Hematopoietic multipotent progenitor cell (in vitro differentiated cells): ENCODE data around the gene KRTAP10-9. TPM values are rescaled to one million over a fixed set of nuclear protein-coding genes. Genes with fewer than 3 reads are reported as not detected.
"Not testable (repeated sequence)": the region's sequence is repeated elsewhere in the genome, so short reads cannot be mapped to it uniquely, and the experiment has no call there.

ENCODE experiments used
- DNase-seq, 3 donors: peaks; one replicate each; pipeline ENCODE4 v3.0.0-alpha.2; 2011 to 2015; ENCODE audit warnings: low read depth in 2 of 3, low spot score in 2 of 3
- total RNA-seq: library from RNA; depleted of rRNA; stranded (reverse); fragments of >200 nt; gene quantifications from one replicate; pipeline ENCODE4 v1.2.3, GENCODE V29; 2012

The KRTAP10-9 gene
- total RNA-seq, 1 donor: not detected

DNA sequence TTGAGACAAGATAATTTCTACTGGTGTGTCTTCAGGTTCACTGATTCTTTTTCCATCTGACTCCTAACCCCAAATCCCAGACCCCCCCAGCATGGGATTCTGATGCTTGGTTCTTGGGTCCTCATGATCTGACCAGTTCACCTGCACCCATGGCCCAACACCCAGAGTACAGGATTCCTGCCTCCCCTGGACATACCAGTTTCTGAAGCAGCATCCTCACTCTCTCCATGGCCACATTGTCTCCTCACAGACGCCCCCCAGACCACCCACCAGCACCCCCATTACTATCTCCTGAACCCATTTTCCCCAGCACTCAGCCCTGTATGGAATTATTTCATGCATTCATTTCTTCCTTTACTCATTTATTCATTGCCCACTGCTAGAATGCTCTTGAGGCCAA lies 30.0 kb downstream of the KRTAP10-9 start:
- DNase-seq: no peak

- peak in 1 of 3 donors; percentile 57 for DNase-seq
Observed at GRCh38 chr21:44657635-44658540, 31.0 kb downstream of the KRTAP10-9 start, which contains the start of gene KRTAP12-3. TSS of gene KRTAP12-3 (plus strand) at chr21:44657932. CDS start at chr21:44657980, 48 bp downstream.

DNA sequence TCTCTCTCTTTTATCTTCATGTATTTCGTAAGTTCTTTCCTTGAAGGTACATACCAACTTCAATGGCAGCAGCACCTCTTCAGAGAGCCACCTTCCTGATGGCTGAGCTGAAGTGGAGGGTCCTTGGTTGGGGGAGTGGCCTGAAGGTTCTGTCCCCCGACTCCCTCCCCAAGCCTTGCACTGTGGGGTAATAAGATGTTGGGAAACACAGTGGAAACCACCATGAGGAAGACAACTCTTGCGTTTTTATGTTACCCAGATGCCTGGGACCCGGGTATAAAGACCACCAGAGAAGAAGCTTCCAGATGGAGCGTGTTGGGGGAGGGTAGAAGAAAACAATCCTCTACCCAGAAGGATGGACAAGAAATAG lies 31.6 kb downstream of the KRTAP10-9 start:
- no peak for DNase-seq

DNA sequence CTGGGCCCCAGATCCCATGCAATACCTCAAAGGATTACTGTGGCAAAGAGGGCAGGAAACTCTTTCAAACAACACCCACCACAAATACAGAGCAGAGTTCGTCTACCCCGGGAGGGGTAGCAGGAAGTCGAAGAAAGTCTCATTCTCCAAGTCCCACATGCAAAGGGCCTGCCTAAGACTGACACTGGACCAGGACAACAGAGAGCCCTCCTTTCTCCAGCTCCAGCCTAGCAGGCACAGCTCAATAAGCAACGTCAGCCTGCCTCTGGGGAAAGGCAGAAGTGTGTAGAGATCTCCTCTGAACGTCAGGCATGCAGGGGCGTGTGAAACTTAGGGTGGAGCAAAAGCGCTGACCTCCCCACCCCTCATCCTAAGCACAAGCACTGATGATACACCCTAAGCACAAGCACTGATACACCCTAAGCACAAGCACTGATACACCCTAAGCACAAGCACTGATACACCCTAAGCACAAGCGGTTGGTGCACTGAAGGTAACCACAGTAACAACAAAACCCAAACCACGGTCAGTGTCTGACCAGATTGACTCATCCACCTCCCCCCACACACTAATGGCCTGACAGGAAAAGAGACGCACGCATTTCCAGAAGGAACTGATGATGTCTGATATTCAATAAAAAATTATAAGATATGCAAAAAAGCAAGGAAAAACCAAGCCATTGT lies 32.2 kb downstream of the KRTAP10-9 start:
- DNase-seq: no peak

GRCh38 chr21:44661567-44661966 lies 34.7 kb downstream of the KRTAP10-9 start:
- not testable (repeated sequence) for DNase-seq

DNA sequence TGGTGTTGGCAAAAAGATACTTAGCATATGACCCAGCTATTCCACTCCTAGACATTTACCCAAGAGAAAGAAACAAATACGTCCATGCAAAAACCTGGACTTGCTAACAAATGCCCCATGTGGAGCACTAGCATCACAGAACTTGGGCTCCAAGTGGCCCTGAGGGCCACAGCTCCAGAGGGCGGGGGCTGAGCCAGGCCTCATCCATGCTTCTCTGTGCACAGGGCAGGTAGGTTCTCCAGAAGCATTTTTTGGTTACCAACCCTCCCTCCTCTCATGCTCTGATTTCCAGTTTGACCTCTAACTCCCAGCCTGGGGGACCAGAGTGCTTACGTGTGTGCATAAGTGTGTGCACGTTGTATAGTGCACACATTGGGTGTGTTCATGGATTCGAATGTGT lies 37.8 kb downstream of the KRTAP10-9 start:
- no peak for DNase-seq

- no peak for DNase-seq
Observed at GRCh38 chr21:44666401-44667320, 39.8 kb downstream of the KRTAP10-9 start, which contains the start of gene KRTAP12-2. TSS of gene KRTAP12-2 (minus strand) at chr21:44666927. CDS start at chr21:44666886, 41 bp downstream.

- no peak for DNase-seq
Observed at GRCh38 chr21:44667612-44668011, 40.7 kb downstream of the KRTAP10-9 start.

DNA sequence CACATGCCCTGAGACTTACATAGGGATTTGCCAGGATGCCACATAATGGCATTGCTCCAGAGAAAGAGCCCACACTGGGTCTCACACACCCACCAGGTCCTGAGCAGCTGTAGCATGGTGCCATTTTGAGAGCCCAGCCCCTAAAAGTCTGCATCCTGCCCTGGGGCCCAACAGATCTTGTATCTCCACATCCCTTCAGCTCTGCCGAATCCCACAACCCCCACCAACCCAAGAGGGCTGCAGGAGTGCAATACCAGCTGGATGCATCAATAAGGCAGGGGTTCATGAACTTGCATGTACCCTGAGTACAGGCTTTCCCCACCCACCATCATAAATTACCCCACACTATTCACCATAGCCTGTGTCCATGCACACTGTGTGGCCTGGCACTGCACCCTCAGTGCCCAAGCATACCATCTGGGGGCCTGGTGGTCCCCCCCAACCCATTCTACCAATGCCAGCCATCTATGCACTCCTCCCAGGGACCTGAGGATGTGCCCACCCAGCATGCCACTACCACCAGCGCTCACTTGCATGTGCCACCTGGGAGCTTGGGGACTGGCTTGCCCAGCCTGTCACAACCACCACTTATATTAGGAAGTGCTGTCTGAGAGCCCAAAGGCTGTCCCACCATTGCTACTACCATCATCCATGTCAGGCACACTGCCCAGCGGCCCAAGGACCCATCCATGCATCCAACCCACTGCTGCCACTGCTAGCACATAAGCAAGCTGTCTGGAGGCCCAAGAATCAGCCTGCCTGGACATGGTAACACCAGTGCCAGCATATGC lies 43.9 kb downstream of the KRTAP10-9 start:
- no peak for DNase-seq

- no peak for DNase-seq
Observed at GRCh38 chr21:44671911-44672310, 45.0 kb downstream of the KRTAP10-9 start.

GRCh38 chr21:44677881-44678280 lies 51.0 kb downstream of the KRTAP10-9 start:
- DNase-seq: no peak

Other genes with a start within 250 kb of the KRTAP10-9 start
- 1.1 TPM for gene LRRC3, start 171.6 kb upstream of the KRTAP10-9 start, total RNA-seq
- not detected for gene KRTAP10-1, start 86.9 kb upstream of the KRTAP10-9 start, total RNA-seq
- gene KRTAP10-2, start 75.6 kb upstream of the KRTAP10-9 start, total RNA-seq: not detected
- not detected for gene KRTAP10-3, start 68.3 kb upstream of the KRTAP10-9 start, total RNA-seq
- not detected for gene KRTAP10-4, start 53.4 kb upstream of the KRTAP10-9 start, total RNA-seq
- gene KRTAP10-5, start 46.5 kb upstream of the KRTAP10-9 start, total RNA-seq: not detected
- gene KRTAP10-6, start 34.6 kb upstream of the KRTAP10-9 start, total RNA-seq: not detected
- under 0.01 TPM for gene KRTAP10-7, start 26.5 kb upstream of the KRTAP10-9 start, total RNA-seq
- gene KRTAP10-8, start 15.0 kb upstream of the KRTAP10-9 start, total RNA-seq: not detected
- not detected for gene KRTAP10-10, start 10.3 kb downstream of the KRTAP10-9 start, total RNA-seq
- gene KRTAP10-11, start 19.3 kb downstream of the KRTAP10-9 start, total RNA-seq: not detected
- not detected for gene KRTAP12-4, start 27.6 kb downstream of the KRTAP10-9 start, total RNA-seq
- gene KRTAP12-3, start 30.8 kb downstream of the KRTAP10-9 start, total RNA-seq: not detected
- gene KRTAP12-2, start 39.8 kb downstream of the KRTAP10-9 start, total RNA-seq: under 0.01 TPM
- not detected for gene KRTAP12-1, start 55.1 kb downstream of the KRTAP10-9 start, total RNA-seq
- gene KRTAP10-12, start 70.1 kb downstream of the KRTAP10-9 start, total RNA-seq: not detected
- not detected for gene TSPEAR, start 84.5 kb downstream of the KRTAP10-9 start, total RNA-seq
- 107 TPM for gene UBE2G2, start 174.7 kb downstream of the KRTAP10-9 start, total RNA-seq
- 80.0 TPM for gene SUMO3, start 191.0 kb downstream of the KRTAP10-9 start, total RNA-seq
- gene PTTG1IP, start 246.6 kb downstream of the KRTAP10-9 start, total RNA-seq: 147 TPM